Epidermal melanocyte (primary cell): Measurements from ENCODE around the gene PRKCA.

Source experiments
- DNase-seq: peaks from one replicate; pipeline ENCODE4 v3.0.0; 2011; ENCODE audit warnings: low spot score; ENCODE audit not compliant: insufficient read length

The PRKCA gene

GRCh38 chr17:66645259-66645658, 342.8 kb downstream of the PRKCA start:
- DNase-seq: no peak

GRCh38 chr17:66647391-66647983, 345.1 kb downstream of the PRKCA start:
- no peak for DNase-seq

GRCh38 chr17:66649818-66650543, 347.6 kb downstream of the PRKCA start:
- no peak for DNase-seq

- DNase-seq: no peak
Measured at GRCh38 chr17:66650544-66650877, 348.1 kb downstream of the PRKCA start.

- DNase-seq: no peak
Measured at GRCh38 chr17:66652840-66653507, 350.6 kb downstream of the PRKCA start.

- DNase-seq: peak; percentile 79
Measured at GRCh38 chr17:66654106-66654740, 351.8 kb downstream of the PRKCA start.

- no peak for DNase-seq
Measured at GRCh38 chr17:66654764-66655163, 352.4 kb downstream of the PRKCA start.

GRCh38 chr17:66655461-66655860, 353.0 kb downstream of the PRKCA start:
- DNase-seq: no peak

- no peak for DNase-seq
Measured at GRCh38 chr17:66655861-66656260, 353.4 kb downstream of the PRKCA start.

GRCh38 chr17:66661411-66662256, 359.2 kb downstream of the PRKCA start:
- no peak for DNase-seq

GRCh38 chr17:66662496-66662895, 360.1 kb downstream of the PRKCA start:
- no peak for DNase-seq

- no peak for DNase-seq
Measured at GRCh38 chr17:66663041-66663606, 360.7 kb downstream of the PRKCA start.

GRCh38 chr17:66664336-66664735, 361.9 kb downstream of the PRKCA start:
- no peak for DNase-seq

GRCh38 chr17:66665194-66665593, 362.8 kb downstream of the PRKCA start:
- DNase-seq: no peak

- no peak for DNase-seq
Measured at GRCh38 chr17:66667090-66667489, 364.7 kb downstream of the PRKCA start.

GRCh38 chr17:66667491-66668030, 365.1 kb downstream of the PRKCA start:
- no peak for DNase-seq

- DNase-seq: no peak
Measured at GRCh38 chr17:66670206-66670605, 367.8 kb downstream of the PRKCA start.

- no peak for DNase-seq
Measured at GRCh38 chr17:66671156-66671555, 368.7 kb downstream of the PRKCA start.

- peak; percentile 46 for DNase-seq
Measured at GRCh38 chr17:66673668-66674276, 371.4 kb downstream of the PRKCA start.

- DNase-seq: no peak
Measured at GRCh38 chr17:66675273-66675990, 373.0 kb downstream of the PRKCA start.
